Subcutaneous adipose tissue (tissue), 4 donors: ENCODE results near the gene MICAL2. TPM values are rescaled to one million over a fixed set of nuclear protein-coding genes. Genes with fewer than 3 reads are reported as not detected.

Experiments
- total RNA-seq, 4 donors: library from RNA; depleted of rRNA; stranded (reverse); fragments of >200 nt; gene quantifications; one replicate each; pipeline ENCODE4 v1.1.0, GENCODE V29; 2016
- TF ChIP-seq, protein P1 (sequence below): fragments of 450-650 bp; IDR thresholded peaks from one replicate; pipeline ENCODE4 v1.5.1; 2016; ENCODE audit warnings: low read depth, mild to moderate bottlenecking, control low read depth, antibody characterized with exemption, moderate library complexity

The MICAL2 gene
- total RNA-seq, 4 donors from 2014 or later, result 11.4 to 28.4 (median 24.8) TPM

DNA sequence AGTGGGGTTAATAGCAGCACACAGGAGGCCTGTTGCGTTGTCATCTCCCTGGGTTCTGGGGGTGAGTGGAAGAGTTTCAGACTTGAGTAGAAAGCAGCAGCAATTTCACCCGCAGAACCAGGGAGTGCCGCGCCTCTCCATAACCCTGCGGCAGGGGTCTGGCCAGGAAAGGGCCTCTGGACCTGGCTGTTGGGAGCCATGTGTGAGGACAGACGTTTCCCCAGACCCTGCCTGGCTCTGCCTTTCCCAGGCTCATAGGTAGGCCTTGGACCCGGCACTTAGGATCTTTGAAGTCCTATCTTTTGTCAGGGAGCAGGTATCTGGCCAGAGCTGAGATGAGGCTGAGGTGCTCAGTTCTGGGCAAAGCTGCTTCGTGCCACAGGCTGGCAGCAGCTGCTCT is 160.4 kb downstream of the MICAL2 start:
- TF ChIP-seq, protein P1, sequence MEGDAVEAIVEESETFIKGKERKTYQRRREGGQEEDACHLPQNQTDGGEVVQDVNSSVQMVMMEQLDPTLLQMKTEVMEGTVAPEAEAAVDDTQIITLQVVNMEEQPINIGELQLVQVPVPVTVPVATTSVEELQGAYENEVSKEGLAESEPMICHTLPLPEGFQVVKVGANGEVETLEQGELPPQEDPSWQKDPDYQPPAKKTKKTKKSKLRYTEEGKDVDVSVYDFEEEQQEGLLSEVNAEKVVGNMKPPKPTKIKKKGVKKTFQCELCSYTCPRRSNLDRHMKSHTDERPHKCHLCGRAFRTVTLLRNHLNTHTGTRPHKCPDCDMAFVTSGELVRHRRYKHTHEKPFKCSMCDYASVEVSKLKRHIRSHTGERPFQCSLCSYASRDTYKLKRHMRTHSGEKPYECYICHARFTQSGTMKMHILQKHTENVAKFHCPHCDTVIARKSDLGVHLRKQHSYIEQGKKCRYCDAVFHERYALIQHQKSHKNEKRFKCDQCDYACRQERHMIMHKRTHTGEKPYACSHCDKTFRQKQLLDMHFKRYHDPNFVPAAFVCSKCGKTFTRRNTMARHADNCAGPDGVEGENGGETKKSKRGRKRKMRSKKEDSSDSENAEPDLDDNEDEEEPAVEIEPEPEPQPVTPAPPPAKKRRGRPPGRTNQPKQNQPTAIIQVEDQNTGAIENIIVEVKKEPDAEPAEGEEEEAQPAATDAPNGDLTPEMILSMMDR, result no peak

GRCh38 chr11:12271241-12271640 is 160.9 kb downstream of the MICAL2 start:
- TF ChIP-seq, protein P1, result no peak

DNA sequence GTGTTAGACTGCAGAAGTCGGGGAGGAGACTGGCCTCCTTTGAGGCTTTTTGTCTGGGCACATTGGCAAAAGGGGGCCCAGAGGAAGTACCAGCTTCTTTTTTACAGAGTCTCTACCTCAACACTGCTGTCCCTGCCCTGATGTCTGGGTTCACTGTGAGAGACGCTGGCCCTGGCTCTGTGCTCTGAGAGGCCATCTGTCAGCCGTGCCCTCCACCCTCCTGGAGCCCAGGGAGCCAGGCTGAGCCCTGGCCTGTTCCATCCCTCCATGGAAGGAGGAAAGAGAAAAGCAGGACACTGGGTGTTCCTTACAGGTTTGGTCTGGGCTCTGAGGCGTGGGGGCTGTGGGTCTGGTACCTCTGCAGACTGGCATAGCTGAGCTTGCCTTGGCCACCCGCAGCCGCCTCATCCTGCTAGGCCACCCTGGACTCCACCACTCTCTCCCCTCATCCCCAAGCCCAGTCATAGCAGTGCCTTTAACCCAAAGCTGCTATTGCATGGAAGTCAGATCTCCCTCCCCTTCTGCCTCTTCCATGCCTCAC is 161.5 kb downstream of the MICAL2 start:
- TF ChIP-seq, protein P1, result no peak

DNA sequence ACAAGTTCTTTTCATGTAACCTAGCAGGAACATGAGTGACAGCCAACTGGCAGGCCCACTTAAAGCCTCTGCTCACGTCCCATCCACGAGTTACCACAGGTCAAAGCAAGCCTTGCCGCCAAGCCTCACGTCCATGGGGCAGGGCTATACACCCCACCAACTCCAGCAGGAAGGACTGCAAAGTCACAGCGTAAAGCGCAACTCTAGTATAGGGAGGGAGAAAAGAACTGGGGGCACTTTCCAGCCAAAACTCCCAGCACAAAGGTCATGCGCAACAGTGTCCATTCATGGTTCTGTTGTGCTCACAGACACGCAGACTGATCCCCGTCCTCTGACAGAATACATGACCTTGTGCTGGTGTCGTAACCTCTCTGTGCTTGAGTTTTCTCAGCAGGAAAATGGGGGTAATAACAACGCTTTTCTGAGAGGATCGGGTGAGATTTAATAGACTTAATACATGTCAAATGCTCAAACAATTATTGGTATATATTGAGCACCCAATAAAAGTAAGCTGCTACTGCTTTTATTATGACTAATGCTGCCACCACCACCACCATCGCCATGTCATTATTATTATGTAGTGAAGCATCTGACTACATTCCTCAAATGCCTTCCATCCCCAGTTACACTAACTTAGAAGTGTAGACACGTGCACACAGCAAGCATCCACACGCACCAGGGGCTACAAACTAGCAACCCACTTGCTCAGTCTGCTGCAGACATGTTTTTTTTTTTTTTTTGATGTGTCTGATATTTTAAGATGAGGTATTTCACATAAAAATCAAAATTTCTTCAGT is 162.6 kb downstream of the MICAL2 start:
- TF ChIP-seq, protein P1, result no peak

DNA sequence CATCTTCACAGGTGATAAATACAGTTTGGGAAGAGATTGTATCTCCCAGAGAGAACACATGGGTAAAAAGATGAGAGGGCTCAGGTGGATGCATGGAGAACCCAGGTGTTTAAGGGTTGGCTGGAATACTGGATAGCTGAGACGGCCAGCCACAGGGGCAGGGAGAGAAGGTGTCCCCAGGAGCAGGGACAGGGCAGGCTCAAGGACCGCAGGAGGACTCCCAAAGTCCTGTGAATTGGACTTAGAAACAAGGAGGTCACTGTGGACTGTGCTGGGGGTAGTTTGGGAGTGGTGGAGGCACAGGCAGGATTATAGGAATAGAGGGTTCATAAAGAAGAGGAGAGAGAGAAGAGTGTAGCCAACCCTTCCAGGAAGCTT is 163.2 kb downstream of the MICAL2 start:
- TF ChIP-seq, protein P1, result no peak

GRCh38 chr11:12274056-12274455 is 163.7 kb downstream of the MICAL2 start:
- TF ChIP-seq, protein P1, result no peak

- TF ChIP-seq, protein P1, result no peak
Measured at GRCh38 chr11:12274558-12275197, 164.3 kb downstream of the MICAL2 start.
